Measurements from ENCODE around the gene NOC2L.

The NOC2L gene

GRCh38 chr1:915295-916172 is 43.5 kb downstream of the NOC2L start:
- no peak for DNase-seq (ENCODE audit: low spot score)

GRCh38 chr1:914891-915280 is 44.2 kb downstream of the NOC2L start:
- DNase-seq (ENCODE audit: low spot score), result no peak

GRCh38 chr1:914131-914890 is 44.7 kb downstream of the NOC2L start:
- DNase-seq (ENCODE audit: low spot score), result no peak

- DNase-seq (ENCODE audit: low spot score), result no peak
These were observed 45.4 kb downstream of the NOC2L start for GRCh38 chr1:913491-914130.

- DNase-seq (ENCODE audit: low spot score), result no peak
These were observed 46.2 kb downstream of the NOC2L start for GRCh38 chr1:912740-913301.

- DNase-seq (ENCODE audit: low spot score), result no peak
These were observed 46.9 kb downstream of the NOC2L start for GRCh38 chr1:911875-912739.

GRCh38 chr1:910881-911721 is 48.0 kb downstream of the NOC2L start:
- no peak for DNase-seq (ENCODE audit: low spot score)

GRCh38 chr1:910311-910880 is 48.7 kb downstream of the NOC2L start:
- DNase-seq (ENCODE audit: low spot score), result no peak

GRCh38 chr1:909861-910310 is 49.2 kb downstream of the NOC2L start:
- peak; percentile 0 for DNase-seq (ENCODE audit: low spot score)

- no peak for DNase-seq (ENCODE audit: low spot score)
These were observed 50.4 kb downstream of the NOC2L start for GRCh38 chr1:908661-909060.

GRCh38 chr1:907611-908451 is 51.2 kb downstream of the NOC2L start:
- DNase-seq (ENCODE audit: low spot score), result no peak

- no peak for DNase-seq (ENCODE audit: low spot score)
These were observed 52.2 kb downstream of the NOC2L start for GRCh38 chr1:906600-907420.

- no peak for DNase-seq (ENCODE audit: low spot score)
These were observed 53.1 kb downstream of the NOC2L start for GRCh38 chr1:905811-906599.

- DNase-seq (ENCODE audit: low spot score), result no peak
These were observed 53.8 kb downstream of the NOC2L start for GRCh38 chr1:905071-905749.

GRCh38 chr1:904310-904950 is 54.6 kb downstream of the NOC2L start:
- peak; percentile 76 for DNase-seq (ENCODE audit: low spot score)

- no peak for DNase-seq (ENCODE audit: low spot score)
These were observed 55.3 kb downstream of the NOC2L start for GRCh38 chr1:903721-904271.
